ENCODE results near the gene ZACN.
A peak's percentile ranks its signal among the peaks of the same experiment; 100 is the strongest.
"Not testable (repeated sequence)": the region's sequence is repeated elsewhere in the genome, so short reads cannot be mapped to it uniquely, and the experiment has no call there.

The ZACN gene

DNA sequence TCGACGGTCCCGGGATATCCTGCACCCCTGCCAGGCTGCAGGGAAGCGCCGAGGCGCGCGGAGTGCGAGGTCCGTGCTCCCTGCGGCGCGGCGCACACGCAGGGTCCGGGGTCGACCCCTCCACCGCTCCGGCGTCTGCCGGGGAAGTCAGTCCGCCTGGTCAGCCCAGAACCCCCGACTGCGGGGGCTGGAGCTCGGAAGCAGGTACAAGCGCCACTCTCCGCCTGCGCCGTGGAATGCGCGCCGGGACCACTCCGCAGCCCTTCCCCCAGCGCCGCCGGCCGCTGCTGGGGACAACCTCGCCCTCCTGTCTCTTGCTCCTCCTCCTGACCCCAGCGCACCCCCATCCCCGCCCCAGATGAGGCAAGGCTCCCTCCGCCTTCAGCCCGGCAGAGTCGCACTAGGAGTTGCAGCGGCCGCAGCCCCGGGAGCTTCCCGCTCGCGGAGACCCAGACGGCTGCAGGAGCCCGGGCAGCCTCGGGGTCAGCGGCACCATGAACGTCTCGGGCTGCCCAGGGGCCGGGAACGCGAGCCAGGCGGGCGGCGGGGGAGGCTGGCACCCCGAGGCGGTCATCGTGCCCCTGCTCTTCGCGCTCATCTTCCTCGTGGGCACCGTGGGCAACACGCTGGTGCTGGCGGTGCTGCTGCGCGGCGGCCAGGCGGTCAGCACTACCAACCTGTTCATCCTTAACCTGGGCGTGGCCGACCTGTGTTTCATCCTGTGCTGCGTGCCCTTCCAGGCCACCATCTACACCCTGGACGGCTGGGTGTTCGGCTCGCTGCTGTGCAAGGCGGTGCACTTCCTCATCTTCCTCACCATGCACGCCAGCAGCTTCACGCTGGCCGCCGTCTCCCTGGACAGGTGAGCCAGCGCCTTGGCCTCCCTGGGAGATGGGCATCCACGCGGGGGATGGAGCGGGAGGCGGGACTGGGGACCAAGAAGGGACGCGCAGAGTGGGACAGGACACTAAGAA is 4.3 kb upstream of the ZACN start, which contains the start of gene GALR2:
Gene GALR2, plus strand, starts transcription at position 392 of the 974 bp plus-strand sequence. Its CDS starts 103 bp downstream, at position 495.
- no peak for TF ChIP-seq CTCF (IDR thresholded peaks at IDR 0.05; ENCODE audit: borderline replicate concordance, control extremely low read depth, extremely low read depth, insufficient read depth, missing control alignments)
- in situ Hi-C loops (cut with MboI; ENCODE audit: low sequenced_read_pairs, unreplicated experiment) = no loop called here
- peak; percentile 36 for DNase-seq (ENCODE audit: low spot score)

GRCh38 chr17:76075364-76076145 is 3.4 kb upstream of the ZACN start:
- in situ Hi-C loops (cut with MboI; ENCODE audit: low sequenced_read_pairs, unreplicated experiment) = no loop called here
- DNase-seq (ENCODE audit: low spot score) = peak; percentile 43

GRCh38 chr17:76076146-76076764 is 2.7 kb upstream of the ZACN start:
- peak; percentile 38 for DNase-seq (ENCODE audit: low spot score)
- in situ Hi-C loops (cut with MboI; ENCODE audit: low sequenced_read_pairs, unreplicated experiment) = no loop called here
- no peak for TF ChIP-seq CTCF (IDR thresholded peaks at IDR 0.05; ENCODE audit: borderline replicate concordance, control extremely low read depth, extremely low read depth, insufficient read depth, missing control alignments)

More at GRCh38 chr17:76075364-76076145, 3.4 kb upstream of the ZACN start:
- no peak for TF ChIP-seq CTCF (IDR thresholded peaks at IDR 0.05; ENCODE audit: borderline replicate concordance, control extremely low read depth, extremely low read depth, insufficient read depth, missing control alignments)

DNA sequence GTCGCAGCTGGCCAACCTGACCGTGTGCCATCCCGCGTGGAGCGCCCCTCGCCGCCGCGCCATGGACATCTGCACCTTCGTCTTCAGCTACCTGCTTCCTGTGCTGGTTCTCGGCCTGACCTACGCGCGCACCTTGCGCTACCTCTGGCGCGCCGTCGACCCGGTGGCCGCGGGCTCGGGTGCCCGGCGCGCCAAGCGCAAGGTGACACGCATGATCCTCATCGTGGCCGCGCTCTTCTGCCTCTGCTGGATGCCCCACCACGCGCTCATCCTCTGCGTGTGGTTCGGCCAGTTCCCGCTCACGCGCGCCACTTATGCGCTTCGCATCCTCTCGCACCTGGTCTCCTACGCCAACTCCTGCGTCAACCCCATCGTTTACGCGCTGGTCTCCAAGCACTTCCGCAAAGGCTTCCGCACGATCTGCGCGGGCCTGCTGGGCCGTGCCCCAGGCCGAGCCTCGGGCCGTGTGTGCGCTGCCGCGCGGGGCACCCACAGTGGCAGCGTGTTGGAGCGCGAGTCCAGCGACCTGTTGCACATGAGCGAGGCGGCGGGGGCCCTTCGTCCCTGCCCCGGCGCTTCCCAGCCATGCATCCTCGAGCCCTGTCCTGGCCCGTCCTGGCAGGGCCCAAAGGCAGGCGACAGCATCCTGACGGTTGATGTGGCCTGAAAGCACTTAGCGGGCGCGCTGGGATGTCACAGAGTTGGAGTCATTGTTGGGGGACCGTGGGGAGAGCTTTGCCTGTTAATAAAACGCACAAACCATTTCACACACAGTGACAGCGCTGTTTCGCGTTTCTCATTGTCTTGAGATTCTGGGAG is 2.0 kb upstream of the ZACN start:
- TF ChIP-seq CTCF (IDR thresholded peaks at IDR 0.05; ENCODE audit: borderline replicate concordance, control extremely low read depth, extremely low read depth, insufficient read depth, missing control alignments) = no peak
- in situ Hi-C loops (cut with MboI; ENCODE audit: low sequenced_read_pairs, unreplicated experiment) = no loop called here
- peak; percentile 49 for DNase-seq (ENCODE audit: low spot score)

DNA sequence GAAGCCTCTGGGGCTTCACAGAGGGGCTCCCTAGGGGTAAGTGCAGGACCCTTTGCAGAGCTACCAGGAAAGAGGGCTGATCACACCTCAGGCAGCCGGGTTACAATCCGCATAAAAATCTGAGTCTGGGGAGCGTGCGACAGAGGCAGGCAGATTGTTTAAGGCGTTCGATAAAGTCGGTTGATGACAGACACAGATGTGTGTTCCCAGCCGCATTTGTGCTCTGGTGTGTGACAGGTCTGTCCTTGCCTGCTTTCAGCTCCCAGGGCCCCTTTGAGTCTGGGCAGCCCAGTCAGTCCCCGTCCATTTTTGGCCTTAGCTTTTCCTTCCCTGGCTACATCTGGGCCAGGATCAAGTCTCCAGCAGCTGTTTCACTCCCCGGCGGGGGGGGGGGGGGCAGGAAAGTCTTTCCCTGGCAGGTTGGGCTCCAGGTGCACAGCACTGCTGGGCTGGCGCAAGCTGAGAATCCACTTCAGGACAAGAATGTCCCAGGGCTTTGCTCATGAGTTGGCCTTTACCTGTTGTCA is 1.3 kb upstream of the ZACN start:
- no peak for TF ChIP-seq CTCF (IDR thresholded peaks at IDR 0.05; ENCODE audit: borderline replicate concordance, control extremely low read depth, extremely low read depth, insufficient read depth, missing control alignments)
- in situ Hi-C loops (cut with MboI; ENCODE audit: low sequenced_read_pairs, unreplicated experiment) = no loop called here
- peak; percentile 32 for DNase-seq (ENCODE audit: low spot score)

GRCh38 chr17:76078370-76078769 is 612 bp upstream of the ZACN start:
- DNase-seq (ENCODE audit: low spot score); in situ Hi-C loops (cut with MboI; ENCODE audit: low sequenced_read_pairs, unreplicated experiment): not testable (repeated sequence)
